ENCODE data around the gene CTXND1.

GRCh38 chr15:80155001-80155377, 97.0 kb downstream of the CTXND1 start:
- TF ChIP-seq POLR2A (IDR thresholded peaks at IDR 0.05; ENCODE audit: low read depth): no peak
- no peak for TF ChIP-seq CTCF (IDR thresholded peaks at IDR 0.05)
- TF ChIP-seq POLR2AphosphoS5 (IDR thresholded peaks at IDR 0.05): no peak
- no peak for TF ChIP-seq EP300 (IDR thresholded peaks at IDR 0.05)

Data from esophagus muscularis mucosa (tissue), 4 donors.